ENCODE results near the gene EPHB1.

Gene EPHB1

GRCh38 chr3:135142530-135142929, 347.5 kb downstream of the EPHB1 start:
- no peak for DNase-seq

DNA sequence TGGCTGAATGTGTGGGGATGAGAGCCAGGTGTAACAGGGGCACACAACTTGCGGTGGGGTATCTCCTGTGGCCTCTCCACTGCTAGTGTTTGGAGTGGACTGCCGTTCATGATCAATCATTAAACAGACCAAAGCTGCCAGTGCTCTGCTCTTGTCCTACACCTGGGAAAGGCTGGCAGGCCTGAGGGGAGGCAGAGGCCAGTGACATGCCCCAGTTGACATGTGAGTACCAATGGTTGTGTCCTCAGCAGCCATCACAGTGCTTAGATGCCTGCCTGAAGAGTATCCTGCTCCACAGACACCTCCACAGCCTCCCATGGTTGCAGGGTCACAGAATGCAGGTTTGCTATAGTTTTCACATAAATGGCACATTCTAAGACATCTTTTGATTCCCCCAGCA, 348.4 kb downstream of the EPHB1 start:
- no peak for DNase-seq

- no peak for DNase-seq
Observed at GRCh38 chr3:135145581-135145980, 350.5 kb downstream of the EPHB1 start.

DNA sequence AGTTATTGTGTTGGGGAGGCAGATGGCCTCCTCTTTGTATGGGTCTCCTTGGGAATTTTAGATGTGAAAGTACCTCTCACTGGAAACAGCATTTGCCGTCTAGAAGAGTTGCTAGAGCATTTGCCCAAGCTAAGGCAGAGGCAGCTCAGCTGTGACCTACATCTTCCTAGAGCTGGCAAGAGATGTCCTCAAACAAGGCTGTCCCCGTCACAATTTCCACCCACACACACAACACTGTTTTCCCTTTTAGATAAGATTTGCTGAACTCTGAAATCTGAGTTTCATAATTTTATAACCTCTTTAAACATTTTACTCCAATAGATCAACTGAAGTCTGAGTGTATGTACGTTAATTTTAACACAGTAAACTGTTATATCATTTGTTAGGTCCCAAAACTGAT, 352.6 kb downstream of the EPHB1 start:
- DNase-seq, result no peak

GRCh38 chr3:135148398-135149020, 353.4 kb downstream of the EPHB1 start:
- DNase-seq, result no peak

- no peak for DNase-seq
Observed at GRCh38 chr3:135149707-135150681, 354.9 kb downstream of the EPHB1 start.

DNA sequence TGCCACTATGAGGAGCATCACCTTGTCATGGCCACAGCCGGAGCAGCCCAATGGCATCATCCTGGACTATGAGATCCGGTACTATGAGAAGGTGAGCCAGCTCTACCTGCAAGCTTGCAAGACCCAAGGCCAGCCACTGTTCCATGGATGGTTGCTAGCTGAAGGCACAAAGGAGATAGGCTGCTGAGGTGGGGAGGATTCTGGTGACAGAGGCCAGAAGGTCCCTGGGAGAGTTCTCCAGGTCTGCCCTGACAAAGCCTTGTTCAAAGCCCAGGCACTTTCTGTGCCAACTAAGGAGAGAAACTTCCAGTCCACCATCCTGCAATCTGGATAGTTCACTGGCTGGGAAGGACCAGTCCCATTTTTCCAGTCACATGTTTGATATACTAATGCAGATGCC, 359.1 kb downstream of the EPHB1 start:
- no peak for DNase-seq

DNA sequence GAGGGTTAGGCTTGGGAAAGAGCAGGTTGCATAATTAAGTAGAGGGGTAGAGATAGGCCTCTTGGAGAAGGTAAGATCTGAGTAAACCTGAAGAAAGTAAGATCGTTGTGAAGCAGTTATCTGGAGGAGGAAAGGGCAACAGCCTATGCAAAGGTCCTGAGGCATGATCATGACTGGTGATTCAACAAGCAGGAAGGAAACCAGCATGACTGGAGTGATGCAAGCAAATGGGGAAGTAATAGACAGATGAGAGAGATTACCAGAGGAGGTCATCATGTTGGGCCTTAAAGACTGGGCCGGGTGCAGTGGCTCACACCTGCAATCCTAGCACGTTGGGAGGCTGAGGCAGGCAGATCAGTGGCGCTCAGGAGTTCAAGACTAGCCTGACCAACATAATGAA, 360.2 kb downstream of the EPHB1 start:
- no peak for DNase-seq

GRCh38 chr3:135155791-135156190, 360.7 kb downstream of the EPHB1 start:
- no peak for DNase-seq

DNA sequence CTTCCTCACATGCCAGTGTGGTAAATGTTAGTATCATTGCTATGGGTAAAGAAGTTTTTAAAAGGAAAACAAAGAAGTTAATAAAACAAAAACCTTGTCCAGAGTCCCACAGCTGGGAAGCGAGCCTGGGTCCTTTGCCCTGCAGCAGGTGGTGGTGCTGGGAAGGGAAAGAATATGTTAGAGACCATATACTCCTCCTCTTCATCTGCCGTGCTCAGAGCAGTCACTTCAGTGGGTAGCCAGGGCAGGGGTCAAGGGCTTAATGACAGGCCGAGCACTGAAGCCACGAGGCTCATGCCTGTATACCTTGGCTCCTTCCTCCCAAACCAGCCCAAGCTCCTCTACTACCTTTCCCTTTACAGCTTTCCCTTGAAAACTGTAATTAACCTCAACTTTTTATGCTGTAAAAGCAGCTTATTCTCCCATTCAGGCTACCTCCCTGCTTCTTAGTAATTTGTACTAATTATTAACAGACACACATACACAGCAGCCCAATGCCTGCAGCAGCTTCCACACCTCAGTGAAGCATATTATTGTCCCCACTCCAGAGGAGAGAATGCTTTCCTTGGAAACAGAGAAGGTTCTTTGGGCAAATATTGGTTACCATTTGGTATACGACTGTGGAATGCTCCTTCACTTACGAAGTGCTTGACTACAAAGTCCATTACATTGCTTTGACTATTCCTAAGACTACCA, 362.1 kb downstream of the EPHB1 start:
- DNase-seq, result no peak

- no peak for DNase-seq
Observed at GRCh38 chr3:135158520-135158919, 363.5 kb downstream of the EPHB1 start.

DNA sequence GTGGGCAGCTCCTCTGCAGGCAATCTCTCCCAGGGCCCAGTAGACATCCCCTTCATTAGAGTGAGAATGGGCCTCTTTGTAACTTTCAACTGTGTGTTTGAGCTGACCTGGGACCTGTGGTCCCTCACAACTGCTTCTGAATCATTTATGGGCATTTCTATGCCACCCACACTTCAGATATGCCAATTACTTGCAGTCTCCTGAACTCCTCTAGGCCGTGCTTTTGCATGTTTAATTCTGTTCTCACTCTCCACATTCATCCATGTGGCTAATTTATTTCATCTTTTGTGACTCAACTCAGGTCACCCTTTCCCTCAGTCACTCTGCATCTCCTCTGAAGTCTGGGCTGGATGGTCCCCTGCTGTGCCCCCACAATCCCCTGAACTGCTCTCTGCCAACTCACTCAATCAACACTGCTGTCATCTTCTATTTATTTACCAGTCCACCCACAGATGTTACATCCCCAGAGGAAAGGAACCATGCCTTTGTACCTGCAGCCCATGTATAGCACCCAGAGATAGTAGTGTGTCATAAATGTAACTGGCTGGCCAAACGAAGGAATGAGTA, 364.7 kb downstream of the EPHB1 start:
- DNase-seq, result no peak

DNA sequence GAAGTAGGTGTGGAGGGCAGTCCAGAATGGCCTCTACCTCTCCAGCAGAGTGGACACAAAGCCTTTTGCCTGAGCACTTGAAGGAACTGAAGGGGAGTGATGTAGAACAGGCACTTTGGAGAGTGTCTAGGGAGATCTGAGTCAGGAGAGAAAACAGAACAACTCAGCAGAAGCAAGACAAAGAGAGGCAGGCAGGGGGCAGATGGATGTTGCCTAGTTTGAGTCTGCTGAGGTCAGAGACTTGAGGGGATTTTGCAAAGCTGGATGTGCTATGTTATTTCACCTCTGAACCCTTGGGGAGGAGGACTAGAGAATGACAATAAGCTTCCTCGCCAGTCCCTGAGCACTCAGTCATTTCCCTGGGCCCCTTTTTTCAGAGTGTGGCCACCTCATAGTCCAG, 366.4 kb downstream of the EPHB1 start:
- DNase-seq, result no peak

GRCh38 chr3:135163701-135164100, 368.6 kb downstream of the EPHB1 start:
- DNase-seq, result no peak

- DNase-seq, result no peak
Observed at GRCh38 chr3:135165260-135165659, 370.2 kb downstream of the EPHB1 start.

DNA sequence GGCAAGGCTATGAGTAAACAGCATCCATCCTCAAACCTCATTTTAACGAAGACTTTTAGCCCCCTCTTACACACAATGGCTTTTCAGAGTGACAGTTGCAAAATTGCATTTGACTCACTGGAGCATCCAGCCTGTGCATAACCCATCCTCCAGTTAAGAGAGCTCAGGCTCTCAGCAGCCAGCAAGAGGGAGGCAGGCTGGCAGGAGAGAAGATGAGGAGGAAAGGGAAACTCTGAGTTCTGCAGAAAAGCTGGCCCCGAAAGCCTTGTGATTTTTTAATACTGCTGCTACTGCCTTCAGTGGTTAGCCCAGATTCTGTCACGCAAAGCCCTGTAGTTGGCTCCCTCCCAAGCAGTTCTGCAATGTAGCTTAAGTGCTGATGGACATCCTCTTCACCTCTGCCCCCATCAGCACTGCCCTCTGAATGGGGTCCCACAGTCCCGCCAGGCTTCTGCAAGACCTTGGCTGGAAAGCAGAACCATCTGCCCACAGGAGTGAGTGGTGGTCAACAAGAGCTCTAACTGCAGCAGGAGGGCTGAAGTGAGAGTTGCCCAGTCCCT, 371.3 kb downstream of the EPHB1 start:
- DNase-seq, result no peak

GRCh38 chr3:135168822-135169221, 373.8 kb downstream of the EPHB1 start:
- no peak for DNase-seq

- DNase-seq, result no peak
Observed at GRCh38 chr3:135169651-135170050, 374.6 kb downstream of the EPHB1 start.

- DNase-seq, result no peak
Observed at GRCh38 chr3:135170732-135171131, 375.7 kb downstream of the EPHB1 start.

DNA sequence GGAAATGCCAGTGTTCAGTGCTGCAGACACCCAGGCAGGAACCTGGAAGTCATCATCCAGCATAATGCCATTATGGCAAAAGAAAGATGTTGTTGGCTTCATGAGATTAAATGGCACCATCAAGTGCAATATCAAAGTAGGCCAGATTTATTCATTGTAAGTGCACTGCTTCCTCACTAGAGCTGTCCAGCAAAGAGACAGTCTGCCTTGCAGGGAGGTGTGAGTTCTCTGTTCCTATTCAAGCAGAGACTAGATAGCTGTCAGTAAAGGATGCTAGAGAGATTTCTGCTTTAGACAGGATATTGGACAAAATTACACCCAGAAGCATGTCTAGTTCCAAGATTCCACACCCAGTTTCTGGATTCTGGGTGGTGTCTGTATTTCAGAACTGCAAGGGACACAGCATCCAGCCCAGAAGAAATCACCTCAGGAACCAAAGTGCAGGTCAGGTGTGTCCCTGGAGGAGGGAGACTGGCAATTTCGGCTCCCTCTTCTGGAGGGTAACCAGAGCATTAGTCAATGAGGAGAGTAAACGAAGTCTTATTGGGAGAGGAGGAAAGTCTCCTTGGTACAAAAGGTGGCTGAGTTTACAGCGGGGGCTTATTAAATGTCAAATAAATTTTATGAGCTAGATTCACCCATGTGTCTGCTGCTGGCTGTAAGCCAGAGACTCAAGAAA, 377.3 kb downstream of the EPHB1 start:
- DNase-seq, result no peak

GRCh38 chr3:135175728-135176277, 380.7 kb downstream of the EPHB1 start:
- no peak for DNase-seq

DNA sequence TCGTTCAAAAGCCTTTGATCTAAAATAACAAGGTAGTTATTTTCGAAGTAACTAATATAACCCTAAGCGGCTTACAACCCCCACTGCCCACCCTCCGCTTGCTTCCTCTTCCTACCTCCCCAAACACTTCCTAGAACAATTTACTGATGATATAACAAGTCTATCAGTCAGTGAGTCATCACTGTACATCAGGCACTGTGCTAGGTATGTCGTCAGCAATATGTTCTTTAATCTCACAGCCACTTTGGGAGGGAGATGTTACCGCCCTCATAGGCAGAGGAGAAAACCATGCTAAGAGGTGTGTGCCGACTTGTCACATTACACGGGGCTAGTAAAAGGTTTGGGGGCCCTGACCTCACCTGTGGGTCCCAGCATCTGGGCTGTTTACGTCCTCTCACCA, 381.8 kb downstream of the EPHB1 start:
- no peak for DNase-seq
